GM21737 (cell line): Measurements from ENCODE around the gene BMS1.
"Not testable (repeated sequence)": the region's sequence is repeated elsewhere in the genome, so short reads cannot be mapped to it uniquely, and the experiment has no call there.

Source experiments
- ATAC-seq: cut with Tn5 transposase; IDR thresholded peaks from one replicate; pipeline ENCODE4 v1.9.1; 2021; ENCODE audit warnings: mild to moderate bottlenecking, moderate library complexity; ENCODE audit not compliant: unreplicated experiment

The BMS1 gene

DNA sequence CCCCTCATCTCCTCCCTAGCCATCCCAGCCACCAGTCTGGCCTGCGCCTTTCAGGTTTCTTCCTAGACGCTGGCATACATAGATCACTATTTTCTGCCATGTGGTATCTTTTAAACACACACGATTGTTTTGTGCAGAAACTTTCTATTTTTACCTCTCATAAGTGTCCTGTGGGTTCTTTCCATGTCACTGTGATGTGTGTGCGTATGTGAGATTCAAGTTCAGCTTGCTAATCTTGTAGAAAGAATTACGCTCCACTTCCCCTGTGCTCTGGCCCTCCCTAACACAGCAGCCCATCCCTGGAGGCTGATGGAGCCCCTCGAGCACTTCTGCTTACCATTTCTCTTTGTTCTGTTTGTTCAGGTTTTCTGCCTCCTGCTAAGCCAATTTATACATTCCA, 80.2 kb downstream of the BMS1 start:
- ATAC-seq, result not testable (repeated sequence)

DNA sequence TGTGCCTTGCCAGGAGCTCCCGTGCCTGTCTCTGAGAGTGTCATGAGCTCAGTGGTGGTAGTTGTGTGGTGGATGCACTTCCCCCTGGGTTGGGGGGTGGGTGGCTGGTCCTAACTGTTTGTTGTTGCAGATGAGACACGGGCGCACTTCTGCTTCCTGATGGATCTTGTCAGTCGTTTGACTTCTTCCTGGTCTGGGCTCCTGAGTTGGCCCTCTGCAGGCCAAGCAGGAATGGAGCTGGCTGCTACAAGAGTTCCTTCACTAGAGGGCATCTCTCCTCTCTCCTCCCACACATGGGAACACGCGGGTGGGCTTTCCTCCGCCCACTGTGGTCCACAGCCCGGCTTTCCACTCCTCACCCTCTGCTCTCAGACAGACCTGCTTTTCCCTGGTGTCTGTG, 82.0 kb downstream of the BMS1 start:
- no peak for ATAC-seq

DNA sequence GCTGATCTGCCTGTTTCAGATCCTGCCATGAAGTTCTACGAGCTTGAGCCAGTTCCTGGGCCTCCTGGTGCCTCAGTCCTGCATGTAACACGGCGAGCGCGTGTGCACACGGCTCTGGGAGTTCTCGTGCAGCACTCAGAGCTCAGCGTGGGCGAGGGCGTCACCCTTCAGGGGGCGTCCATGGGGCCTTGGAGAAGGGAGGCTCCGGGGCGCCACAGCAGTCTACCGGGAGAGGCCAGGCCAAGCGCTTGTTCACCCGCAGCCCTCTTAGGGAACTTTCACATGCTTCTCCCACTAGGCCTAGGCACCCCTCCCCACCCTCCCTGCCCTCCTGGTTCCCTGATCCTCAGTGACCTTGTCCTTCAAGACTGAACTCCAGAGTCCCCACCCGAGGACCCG, 83.1 kb downstream of the BMS1 start:
- ATAC-seq, result no peak

DNA sequence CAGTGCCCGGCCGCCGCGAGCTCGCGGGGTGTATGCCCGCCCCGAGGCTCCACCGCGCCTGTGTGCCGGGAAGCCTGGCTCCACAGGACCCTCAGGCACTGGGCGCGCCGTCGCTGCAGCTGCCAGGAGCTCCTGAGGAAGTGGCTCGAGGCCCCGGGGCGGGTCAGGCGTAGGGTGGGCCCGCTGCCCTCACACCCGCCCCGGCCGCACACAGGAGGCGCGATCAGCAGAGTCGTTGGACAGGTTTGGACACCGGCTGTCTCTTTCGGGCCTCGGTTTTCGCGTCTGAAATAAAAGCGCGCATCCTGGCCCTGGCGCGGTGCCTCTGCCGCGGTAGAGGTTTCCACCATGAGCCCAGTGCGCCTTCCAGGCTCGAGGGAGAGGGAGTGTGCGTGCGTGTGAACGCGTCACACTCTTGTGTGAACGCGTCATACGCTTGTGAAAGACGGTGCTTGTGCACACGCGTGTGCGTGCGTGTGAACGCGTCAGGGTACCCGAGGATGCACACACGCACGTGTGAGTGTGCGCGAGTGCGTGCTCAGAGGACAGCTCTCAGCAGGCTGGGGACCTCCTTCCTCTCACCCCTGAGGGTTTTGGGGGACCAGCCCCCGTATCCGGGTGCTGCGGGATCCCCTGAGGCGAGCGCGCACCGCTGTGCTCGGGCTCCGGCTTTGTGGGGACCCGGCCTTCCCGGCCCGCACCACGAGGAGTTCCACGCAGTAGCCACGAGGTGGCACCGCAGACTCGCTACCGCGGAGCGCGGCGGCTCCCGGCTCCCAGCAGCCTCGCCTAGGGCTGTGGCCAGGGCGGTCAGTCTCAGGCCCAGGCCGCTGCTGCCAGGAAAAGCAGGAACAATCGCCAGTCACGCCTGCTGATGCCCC, 83.8 kb downstream of the BMS1 start:
- ATAC-seq, result no peak

DNA sequence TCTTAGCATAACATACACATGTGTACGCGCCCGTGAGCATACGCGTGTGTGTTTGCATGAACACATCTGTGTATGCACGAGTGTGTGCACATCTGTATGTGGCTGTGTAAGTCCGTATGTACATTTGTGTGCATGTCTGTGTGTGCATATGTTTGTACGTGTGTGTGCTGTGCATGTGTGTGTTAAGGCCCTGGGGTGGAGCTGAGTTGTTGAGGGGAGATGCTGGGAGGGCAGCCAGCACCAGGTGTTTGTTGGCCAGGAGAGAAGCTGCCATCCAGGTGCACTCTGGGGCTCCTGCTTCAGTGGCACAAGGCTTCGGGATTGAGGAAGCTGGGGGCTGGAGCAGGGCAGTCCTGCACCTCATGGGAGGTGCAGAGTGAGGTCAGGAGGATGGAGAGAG, 85.0 kb downstream of the BMS1 start:
- ATAC-seq, result no peak

DNA sequence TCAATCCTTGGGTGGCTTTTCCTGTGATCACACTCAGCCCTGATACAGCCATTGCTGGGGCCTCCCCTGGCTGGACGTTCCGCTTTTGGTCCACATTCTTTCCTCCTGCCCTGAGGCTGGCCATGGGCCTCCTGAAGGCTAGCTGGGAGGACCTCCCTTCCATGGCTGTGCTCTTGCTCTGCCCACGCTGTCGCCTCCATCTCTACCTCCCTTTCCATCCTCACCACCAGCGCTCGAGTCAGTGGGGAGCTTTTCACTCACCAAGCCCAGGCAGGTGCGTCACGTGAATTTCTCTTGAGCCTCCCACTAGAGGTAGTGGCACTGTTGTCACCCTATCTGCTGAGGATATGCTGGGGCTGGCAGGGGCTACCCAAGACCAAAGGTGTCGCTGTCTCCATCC, 85.9 kb downstream of the BMS1 start:
- no peak for ATAC-seq

DNA sequence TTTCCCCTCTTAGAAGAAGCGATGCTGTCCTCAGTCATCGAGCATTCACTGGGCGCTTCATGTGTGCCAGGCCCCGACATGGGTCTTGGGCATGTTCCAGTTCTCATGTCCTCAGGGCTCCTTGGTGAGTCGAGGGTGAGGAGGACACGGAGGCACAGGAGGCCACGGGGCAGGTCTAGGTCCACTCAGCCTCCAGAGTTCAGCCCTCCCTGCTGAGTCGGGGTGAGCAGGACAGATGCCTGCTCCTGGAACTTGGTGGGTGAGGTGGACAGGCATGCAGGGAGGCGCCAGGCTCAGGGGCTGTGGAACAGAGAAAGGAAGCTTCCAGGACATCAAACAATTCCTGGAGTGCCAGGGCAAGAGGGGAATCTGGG, 87.4 kb downstream of the BMS1 start:
- no peak for ATAC-seq

DNA sequence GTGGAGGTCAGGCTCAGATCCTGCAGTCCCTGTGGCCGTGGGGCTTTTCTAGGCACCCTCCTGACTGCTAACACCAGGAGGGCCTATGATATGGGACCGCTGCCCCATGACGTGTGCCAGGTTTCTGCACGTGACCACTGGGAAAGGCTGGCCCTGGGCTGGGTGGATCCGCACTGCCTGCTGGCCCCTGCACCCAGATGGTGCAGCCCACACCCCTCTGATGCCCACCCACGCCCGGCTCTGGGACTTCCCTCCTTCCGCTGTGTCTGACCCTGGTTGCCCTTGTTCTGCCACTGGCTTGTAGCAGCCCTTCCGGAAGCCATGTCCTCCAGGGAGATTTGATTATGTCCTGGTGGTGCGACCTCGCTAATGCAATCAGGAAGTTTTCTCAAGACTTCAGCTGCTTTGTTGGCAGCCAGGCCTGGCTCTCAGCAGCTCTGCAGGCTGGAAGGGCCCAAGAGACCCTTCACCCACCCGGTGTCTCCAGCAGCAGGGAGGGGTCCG, 88.6 kb downstream of the BMS1 start:
- not testable (repeated sequence) for ATAC-seq

DNA sequence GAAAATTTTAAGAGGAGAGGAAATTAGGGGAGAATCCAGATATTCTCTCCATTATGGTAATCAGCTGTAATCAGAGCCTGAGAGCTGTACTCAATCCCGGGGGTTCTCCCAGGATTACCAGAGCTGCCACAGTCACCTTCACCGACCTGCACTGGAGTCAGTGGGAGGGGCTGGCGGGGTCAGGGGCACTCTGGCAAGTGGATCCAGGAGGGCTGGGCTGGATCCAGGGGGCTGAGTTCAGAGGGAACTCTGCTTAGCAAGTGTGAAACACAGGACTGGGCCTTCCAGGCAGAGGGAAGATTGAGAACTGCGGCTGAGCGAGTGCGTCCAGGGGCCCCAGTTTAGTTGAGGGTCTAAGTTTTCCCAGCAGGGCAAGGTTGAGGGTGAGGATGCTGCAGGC, 89.2 kb downstream of the BMS1 start:
- no peak for ATAC-seq

DNA sequence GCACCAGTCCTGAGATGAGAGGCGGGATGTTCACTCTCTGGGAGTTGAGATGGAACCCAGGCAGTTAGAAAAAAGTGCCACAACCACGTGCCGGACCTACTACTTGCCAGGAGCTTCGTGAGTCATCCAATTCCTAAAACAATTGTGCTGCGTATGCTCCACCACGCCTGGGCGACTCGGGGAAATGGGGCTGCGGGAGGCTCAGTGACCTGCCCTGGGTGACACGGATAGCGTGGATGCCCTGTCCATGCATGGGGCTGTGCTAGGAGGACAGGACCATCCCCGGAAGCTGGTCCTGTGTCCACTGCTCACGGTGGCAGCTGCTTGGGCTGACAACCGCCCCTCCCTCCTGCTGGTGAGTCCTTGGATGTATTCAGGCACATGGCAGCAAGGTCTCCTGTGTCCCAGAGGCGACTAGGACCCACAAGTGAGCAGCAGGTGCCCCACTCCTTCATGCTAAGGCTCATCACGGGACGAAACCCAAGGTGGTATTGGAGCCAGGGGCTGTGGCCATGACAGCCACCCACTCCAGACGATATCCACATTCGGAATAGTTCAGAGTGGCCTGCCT, 90.4 kb downstream of the BMS1 start:
- no peak for ATAC-seq

DNA sequence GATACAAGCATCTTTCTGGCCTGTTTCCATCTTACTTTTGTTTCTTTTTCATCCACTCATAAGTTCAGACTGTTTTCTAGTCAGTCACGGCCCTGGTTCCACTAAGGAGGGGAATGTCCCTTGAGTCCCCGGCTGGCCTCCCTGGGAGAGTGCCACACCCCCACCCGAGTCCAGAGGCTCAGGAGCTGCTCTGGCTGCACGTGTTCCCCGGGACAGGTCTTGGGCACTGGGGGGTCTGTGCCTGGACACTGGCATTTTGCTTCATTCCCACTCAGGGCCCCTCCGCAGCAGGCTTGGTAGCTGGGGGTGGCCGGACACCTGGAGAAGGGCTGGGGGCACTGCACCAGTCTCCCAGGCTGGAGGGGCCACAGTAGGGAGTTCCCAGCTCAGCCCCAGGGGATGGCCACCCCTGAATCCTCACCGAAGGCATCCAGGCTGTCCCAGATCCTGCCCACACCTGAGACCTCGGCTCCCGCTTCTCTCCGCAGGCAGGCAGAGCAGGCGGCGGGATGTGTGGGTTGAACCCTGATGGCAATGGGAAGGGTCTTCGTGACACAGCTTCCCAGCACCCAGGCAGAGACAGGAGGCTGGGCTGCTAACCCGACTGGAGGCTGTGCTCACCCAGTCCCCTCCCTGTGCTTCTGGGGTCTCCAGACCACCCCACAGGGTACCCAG, 92.3 kb downstream of the BMS1 start:
- no peak for ATAC-seq

DNA sequence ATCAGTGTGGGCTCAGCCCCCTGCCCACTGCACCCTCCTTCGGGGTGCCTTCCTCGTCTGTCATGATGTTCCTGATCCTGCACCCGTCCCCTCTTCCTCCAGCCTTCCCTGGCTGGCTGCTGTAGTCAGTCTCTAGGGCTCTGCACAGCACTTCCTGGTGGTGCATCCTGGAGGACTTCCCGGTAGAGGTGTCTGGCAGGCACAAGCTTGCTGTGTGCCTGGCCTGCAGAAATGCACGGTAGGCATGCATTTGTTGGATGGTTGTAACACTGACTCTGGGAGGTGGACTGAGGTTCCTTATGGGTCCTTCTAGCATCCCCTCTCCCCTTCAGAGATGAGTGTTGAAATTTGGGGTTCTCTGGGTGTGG, 92.8 kb downstream of the BMS1 start:
- ATAC-seq, result no peak

DNA sequence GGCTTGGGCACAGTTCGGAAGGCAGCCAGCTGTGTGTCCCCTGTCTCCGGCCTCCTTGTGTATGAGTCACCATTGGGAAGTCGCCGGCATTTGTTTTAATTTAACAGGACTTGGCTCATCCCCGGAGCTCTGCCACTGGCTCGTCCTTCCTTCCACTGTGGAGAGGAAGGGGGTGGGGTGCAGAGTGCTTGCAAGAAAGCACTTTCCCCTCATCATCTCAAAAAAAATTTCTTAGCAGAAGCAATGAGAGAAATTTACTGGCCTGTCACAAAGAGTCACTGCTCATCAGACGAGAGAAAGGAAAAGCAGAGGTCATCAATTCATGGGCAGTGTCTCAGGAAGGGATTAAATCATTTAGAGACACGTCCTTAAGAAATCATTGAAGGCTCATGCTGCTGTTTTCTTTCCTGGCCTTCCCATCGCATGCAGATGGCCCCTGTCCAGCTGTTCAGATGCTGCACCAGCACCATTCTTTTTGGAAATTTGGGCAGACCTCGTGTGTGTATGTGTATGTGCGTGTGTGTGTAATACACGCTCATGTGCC, 93.3 kb downstream of the BMS1 start:
- no peak for ATAC-seq

DNA sequence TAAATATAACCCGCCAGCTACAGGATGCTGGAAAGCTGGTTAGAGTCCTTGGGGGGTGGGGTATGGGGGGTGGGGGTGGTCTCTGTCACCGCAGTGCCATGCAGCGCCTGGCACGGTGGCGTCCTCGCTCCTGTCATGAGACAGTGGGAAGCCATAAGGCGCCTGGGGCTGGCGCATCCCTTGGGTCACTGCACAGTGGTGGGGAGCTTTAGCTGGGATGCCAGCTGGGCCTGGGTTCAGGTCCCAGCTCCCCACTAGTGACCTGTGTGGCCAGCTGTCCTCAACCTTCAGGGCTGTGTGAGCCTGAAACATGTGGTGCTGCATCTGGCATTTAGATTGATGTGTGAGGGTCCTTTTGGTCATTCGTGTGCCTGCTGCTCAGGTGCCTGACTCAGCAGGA, 93.9 kb downstream of the BMS1 start:
- no peak for ATAC-seq

DNA sequence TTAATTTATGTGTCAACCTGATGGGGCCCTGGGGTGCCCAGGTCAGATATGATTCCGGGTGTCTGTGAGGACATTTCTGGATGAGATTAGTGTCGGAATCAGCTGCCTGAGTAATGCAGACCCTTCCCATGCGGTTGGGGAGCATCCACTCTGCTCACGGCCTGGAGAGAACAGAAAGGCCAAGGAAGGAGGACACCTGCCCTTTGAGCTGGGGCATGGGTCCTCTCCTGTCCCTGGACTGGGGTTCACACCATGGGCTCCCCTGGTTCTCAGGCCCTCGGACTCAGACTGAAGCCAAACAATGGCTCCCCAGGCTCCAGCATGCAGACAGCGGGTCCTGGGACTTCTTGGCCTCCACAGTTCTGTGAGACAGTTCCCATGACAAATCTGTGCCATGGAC, 94.3 kb downstream of the BMS1 start:
- no peak for ATAC-seq

DNA sequence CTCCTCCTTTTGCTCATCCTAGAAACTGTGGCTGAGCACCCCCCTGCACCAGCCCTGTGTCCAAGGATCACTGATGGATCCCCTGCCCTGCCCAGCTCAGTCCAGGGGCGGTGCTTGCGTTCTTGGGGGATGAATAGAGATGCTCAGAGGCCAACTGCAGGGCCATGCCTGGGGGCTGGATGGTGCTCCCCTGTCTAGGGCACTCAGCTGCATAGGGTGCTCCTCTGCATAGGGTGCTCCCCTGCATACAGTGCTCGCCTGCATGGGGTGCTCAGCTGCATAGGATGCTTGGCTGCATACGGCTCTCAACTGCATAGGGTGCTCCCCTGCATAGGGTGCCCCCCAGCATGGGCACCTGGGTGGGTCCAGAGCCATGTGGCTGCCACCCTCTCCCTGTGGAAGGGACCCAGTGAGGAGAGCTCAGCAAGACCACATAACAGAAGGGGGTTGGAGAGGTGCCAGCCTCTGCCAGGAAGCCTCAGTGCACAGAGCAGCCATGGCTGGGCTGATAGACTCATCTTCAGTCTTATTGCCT, 95.0 kb downstream of the BMS1 start:
- no peak for ATAC-seq

DNA sequence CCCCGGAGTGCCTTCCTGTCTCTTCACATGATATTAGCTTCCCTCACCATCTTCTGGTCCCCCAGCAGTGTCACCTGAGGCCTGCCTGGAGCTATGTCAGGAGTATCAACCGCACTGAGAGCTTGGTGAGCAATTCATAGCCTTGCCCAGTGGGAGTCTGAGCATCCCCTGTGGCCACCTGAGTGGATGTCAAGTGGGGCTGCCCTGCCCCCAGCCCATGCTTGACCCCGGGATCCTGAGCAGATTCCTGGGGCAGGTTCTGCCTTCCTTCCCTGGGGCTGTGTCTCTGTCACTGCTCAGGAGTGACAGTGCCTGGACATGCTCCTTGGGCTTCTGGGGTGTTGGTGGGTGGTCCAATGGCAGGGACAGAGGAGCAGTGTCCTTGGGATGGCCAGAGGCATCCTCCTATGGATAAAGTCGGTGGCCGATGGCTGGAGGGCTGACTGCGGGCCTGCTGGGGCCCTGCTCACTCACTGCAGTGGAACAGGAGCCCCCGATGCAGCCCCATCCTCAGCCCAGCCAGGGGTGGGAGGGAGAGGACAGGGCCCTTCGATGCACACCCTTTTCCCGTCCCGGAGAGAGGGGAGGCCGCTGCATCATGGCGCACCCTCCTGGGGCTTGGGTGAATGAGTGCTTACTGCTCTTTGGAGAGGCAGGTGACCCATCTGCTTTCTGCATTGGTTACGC, 95.7 kb downstream of the BMS1 start:
- ATAC-seq, result no peak

DNA sequence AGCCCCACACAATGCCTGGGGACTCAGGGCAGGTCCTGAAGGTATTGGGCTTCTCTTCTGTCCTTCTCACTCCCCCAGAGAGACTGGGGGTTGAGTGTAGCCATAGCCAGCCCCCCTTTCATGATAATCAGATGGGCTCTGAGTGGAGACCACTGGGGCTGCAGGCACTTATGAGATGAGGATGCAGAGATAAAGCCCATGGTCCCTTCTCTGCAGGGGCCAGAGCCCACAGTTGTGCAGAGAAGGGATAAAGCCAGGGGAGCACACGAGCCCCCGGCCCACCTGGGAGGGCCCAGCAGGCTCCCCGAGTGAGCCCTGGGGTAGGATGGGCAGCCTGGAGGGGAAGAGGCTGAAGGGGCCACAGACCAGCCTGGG, 96.2 kb downstream of the BMS1 start:
- ATAC-seq, result no peak

DNA sequence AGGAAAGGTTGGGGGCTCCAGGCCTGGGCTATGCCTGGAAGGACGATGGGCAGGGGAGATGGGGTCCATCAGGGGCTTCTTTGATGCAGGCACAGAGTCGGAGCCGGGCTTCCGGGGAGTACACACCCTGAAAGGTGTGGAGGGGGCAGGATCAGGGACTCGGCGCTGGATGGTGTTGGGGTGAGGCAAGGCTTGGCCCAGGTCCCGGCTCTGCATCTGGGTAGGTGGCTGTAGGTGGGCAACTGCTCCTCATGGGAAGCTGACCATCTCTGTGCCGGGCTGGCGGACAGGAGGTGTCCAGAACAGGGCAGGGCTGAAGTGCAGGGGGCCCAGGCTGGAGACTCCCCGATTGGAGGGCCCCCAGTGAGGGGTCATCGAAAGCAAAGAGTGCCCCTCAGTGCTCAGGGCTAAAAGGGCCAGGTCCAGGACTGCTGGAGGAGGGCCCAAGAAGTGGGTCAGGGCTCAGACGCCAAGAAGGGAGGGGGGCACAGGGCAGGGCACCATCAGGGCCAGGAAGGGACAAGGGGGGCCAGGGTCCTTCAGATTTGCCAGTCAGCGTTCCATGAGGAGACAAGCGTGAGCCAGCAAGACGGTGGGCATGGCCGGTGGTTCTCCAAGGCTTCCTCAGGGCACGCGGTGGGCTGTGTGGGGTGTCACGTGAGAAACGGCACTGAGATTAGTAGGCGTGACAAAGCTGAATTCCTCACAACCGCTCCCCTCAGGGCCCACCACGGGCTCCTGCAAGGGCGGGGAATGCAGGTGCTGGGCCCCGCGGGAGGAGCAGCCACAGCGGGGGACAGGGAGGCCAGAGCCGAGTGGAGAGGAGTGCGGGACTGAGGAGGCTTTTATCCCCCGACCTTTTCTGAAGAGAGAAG, 97.0 kb downstream of the BMS1 start:
- ATAC-seq, result no peak

DNA sequence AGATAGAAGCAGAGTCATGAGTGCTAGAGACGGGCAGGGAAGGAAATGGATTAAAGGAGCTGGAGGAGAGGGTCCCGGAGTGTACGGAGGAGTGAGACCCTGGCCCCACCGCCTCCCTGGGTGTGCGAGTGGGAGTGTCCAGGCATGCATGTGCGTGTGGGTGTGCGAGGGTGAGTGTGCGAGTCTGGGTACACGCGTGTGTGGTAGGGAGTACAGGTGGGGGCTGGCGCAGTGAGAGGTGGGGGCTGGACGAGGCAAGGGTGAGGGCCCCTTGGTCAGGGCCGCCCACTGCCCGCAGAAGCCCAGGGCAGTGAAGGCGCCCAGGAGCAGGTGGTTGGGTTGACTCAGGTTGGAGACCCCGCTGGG, 97.6 kb downstream of the BMS1 start:
- ATAC-seq, result no peak
